NB4 (cell line): Measurements from ENCODE around the gene EXOC7.

Experiments
- CTCF ChIP-seq: IDR thresholded peaks from one replicate; pipeline ENCODE4 v1.5.1; 2012; ENCODE audit warnings: low read depth, low read length
- POLR2A ChIP-seq: IDR thresholded peaks from 2 replicates; pipeline ENCODE4 v1.6.1; 2011; ENCODE audit warnings: mild to moderate bottlenecking; ENCODE audit not compliant: insufficient read length; ENCODE audit errors: extremely low read depth

- TF ChIP-seq CTCF (no peak), POLR2A (no peak)
Observed at GRCh38 chr17:76032780-76033108, 70.8 kb downstream of the EXOC7 start.
